Cardiac fibroblast (primary cell): ENCODE results near the gene PSEN1.

Experiments used
- DNase-seq, 2 donors: peaks; one replicate each; pipeline versions ENCODE4 v3.0.0 to v3.0.0-alpha.2; 2010; ENCODE audit warnings: low read depth in 2 of 2
- H3K4me3 ChIP-seq, 2 donors: replicated peaks in 1 of 2; 1 replicate in 1 of 2; 2 replicates in 1 of 2; pipeline ENCODE4 v1.5.1; 2011; ENCODE audit warnings: low read depth in 2 of 2, low read length in 2 of 2, mild to moderate bottlenecking in 2 of 2, moderate library complexity in 1 of 2
- CTCF ChIP-seq: IDR thresholded peaks from one replicate; pipeline ENCODE4 v1.5.1; 2011; ENCODE audit warnings: low read depth, mild to moderate bottlenecking, low read length, inconsistent platforms

Gene PSEN1

GRCh38 chr14:73250781-73251500 lies 114.6 kb downstream of the PSEN1 start:
- no peak for TF ChIP-seq CTCF
- DNase-seq: no peak
- H3K4me3 ChIP-seq: no peak overlapping the region

DNA sequence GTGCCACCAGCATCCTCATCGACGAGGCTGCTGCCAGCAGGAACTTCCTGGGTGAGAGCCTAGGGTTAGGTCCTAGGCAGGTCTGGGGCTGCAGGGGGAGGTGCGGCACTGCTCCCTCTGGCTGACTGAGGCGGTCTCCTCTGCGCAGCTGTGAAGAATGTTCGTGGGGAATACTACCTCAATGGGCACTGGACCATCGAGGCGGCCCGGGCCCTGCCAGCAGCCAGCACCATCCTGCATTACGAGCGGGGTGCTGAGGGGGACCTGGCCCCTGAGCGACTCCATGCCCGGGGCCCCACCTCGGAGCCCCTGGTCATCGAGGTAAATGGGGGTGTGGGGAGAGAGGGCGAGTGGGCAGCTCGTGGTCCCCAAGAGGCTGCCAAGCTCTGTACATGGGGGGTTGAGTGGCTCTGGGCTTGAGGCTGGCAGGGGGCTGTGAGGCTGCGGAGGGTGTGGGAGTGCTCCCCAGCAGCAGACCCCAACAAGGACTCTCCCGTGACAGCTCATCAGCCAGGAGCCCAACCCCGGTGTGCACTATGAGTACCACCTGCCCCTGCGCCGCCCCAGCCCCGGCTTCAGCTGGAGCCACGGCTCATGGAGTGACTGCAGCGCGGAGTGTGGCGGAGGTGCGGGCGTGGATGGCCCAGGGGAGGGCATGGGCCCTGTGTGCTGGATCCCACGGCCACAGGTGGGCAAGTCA lies 115.4 kb downstream of the PSEN1 start:
- H3K4me3 ChIP-seq: no peak overlapping the region
- TF ChIP-seq CTCF: no peak
- no peak for DNase-seq

DNA sequence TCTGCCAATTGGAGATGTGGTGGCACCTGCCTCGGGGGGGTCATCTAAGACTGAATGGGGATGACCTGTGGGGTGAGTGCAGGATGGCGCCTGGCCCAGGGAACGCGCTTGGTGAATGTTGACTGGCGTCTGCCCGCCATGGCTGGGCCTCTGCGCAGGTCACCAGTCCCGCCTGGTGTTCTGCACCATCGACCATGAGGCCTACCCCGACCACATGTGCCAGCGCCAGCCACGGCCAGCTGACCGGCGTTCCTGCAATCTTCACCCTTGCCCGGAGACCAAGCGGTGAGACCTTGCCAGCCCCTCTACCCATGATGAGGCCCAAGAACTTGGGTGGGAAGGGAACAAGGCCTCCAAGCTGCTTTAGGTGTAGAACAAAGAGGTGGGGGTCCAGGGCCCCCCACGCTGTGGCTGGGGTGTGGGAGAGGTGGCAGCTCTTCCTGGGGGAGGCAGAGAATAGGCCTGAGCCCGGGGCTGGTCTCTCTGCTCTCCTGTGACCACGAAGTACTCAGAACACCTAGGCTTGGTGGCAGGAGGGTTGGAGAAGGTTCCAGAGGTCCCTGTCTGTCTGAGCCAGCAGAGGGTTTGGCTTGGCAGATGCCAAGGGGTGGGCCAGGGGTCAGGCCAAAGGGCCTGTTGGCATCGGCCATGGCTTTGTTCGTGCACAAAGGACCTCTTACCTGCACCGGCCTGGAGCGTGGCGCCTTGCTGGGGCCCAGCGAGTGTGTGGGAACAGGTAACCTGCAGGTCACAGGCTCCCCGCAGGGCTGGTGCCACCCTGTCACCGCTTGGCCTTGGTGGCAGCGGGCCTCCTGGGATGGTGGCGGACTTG lies 116.4 kb downstream of the PSEN1 start:
- no peak overlapping the region for H3K4me3 ChIP-seq
- TF ChIP-seq CTCF: no peak
- no peak for DNase-seq

- H3K4me3 ChIP-seq: no peak overlapping the region
- no peak for DNase-seq
- no peak for TF ChIP-seq CTCF
These were observed 117.0 kb downstream of the PSEN1 start for GRCh38 chr14:73253323-73253610.

DNA sequence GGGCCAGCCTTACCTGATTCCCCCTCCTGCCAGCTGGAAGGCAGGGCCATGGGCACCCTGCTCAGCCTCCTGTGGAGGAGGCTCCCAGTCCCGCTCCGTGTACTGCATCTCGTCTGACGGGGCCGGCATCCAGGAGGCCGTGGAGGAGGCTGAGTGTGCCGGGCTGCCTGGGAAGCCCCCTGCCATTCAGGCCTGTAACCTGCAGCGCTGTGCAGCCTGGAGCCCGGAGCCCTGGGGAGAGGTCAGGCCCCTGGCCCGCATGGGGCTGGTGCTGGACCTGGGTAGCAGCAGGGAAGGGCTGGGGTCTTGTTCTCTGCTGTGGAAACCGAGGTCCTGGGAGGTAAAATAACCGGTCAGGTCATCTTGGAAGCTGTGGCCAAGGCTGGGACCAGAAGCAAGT lies 117.4 kb downstream of the PSEN1 start:
- DNase-seq: no peak
- no peak overlapping the region for H3K4me3 ChIP-seq
- no peak for TF ChIP-seq CTCF

GRCh38 chr14:73254247-73255004 lies 118.1 kb downstream of the PSEN1 start:
- no peak for TF ChIP-seq CTCF
- no peak for DNase-seq
- no peak overlapping the region for H3K4me3 ChIP-seq
